HCT116 (cell line): ENCODE measurements around the gene ARHGEF38.

ENCODE experiments used
- EZH2 ChIP-seq: fragments of 200-600 bp; sonication (generic); IDR thresholded peaks from 2 replicates; pipeline ENCODE4 v1.6.1; 2017; ENCODE audit warnings: antibody characterized with exemption, mixed run types
- POLR2A ChIP-seq: IDR thresholded peaks from 2 replicates; pipeline ENCODE4 v1.7.0; 2011; ENCODE audit warnings: borderline replicate concordance; ENCODE audit not compliant: insufficient read depth, insufficient read length; ENCODE audit errors: extremely low read depth
- RAD21 ChIP-seq: IDR thresholded peaks from 2 replicates; pipeline ENCODE4 v1.6.1; 2012; ENCODE audit warnings: low read depth, mild to moderate bottlenecking
- SP1 ChIP-seq: IDR thresholded peaks from 2 replicates; pipeline ENCODE4 v1.6.1; 2012; ENCODE audit warnings: low read depth
- SRF ChIP-seq: IDR thresholded peaks from 2 replicates; pipeline ENCODE4 v1.6.1; 2012; ENCODE audit warnings: low read depth
- TF ChIP-seq, protein P1 (sequence below), 3 experiments: fragments of 200-600 bp in 1 of 3; sonication (generic) in 1 of 3; IDR thresholded peaks in 2 of 3; conservative IDR thresholded peaks in 1 of 3; 2 replicates each; pipeline ENCODE4 v1.5.1; 2012 to 2017; ENCODE audit warnings: low read depth in 2 of 3, low read length in 2 of 3, antibody characterized with exemption in 1 of 3, borderline replicate concordance in 1 of 3, control low read depth in 1 of 3, mild to moderate bottlenecking in 1 of 3, mixed read lengths in 1 of 3, mixed run types in 1 of 3, moderate library complexity in 1 of 3; ENCODE audit not compliant: insufficient read depth in 1 of 3
- TF ChIP-seq, protein P2 (sequence below): IDR thresholded peaks from 2 replicates; pipeline ENCODE4 v1.6.1; 2011; ENCODE audit warnings: mild to moderate bottlenecking, low read length, moderate library complexity; ENCODE audit not compliant: insufficient replicate concordance; ENCODE audit errors: extremely low read depth
- TF ChIP-seq, protein P3 (sequence below): IDR thresholded peaks from 2 replicates; pipeline ENCODE4 v1.6.1; 2012
- TF ChIP-seq, protein P4 (sequence below): IDR thresholded peaks from 2 replicates; pipeline ENCODE4 v1.6.1; 2012
- TF ChIP-seq, protein P5 (sequence below): IDR thresholded peaks from 2 replicates; pipeline ENCODE4 v1.6.1; 2012; ENCODE audit warnings: low read depth

DNA sequence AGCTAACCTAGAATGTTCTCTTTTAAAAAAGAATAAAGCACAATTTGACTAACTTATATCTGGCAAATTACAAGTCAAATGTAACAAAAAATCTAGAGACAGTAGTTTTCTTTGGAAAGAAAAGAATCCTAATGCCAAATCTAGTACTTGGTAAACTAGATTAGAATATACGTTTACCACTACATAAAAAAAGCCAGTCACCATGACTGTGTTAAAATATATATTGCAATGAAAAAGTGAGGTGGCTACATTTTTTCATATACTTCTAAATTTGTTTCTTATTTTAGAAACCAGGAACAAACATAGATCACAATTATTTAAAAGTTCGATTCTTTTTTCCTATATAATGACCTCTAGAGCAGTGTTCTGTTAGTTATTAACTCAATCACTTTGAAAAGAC, 48.9 kb upstream of the ARHGEF38 start:
- TF ChIP-seq POLR2A = no peak
- TF ChIP-seq, protein P1, sequence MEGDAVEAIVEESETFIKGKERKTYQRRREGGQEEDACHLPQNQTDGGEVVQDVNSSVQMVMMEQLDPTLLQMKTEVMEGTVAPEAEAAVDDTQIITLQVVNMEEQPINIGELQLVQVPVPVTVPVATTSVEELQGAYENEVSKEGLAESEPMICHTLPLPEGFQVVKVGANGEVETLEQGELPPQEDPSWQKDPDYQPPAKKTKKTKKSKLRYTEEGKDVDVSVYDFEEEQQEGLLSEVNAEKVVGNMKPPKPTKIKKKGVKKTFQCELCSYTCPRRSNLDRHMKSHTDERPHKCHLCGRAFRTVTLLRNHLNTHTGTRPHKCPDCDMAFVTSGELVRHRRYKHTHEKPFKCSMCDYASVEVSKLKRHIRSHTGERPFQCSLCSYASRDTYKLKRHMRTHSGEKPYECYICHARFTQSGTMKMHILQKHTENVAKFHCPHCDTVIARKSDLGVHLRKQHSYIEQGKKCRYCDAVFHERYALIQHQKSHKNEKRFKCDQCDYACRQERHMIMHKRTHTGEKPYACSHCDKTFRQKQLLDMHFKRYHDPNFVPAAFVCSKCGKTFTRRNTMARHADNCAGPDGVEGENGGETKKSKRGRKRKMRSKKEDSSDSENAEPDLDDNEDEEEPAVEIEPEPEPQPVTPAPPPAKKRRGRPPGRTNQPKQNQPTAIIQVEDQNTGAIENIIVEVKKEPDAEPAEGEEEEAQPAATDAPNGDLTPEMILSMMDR (IDR thresholded peaks at IDR 0.05 in 2 of 3, conservative IDR thresholded peaks at IDR 0.05 in 1 of 3; ENCODE audit: borderline replicate concordance in 1 of 3, insufficient read depth in 1 of 3, low read depth in 2 of 3, low read length in 2 of 3) = no peak
- TF ChIP-seq SRF = no peak
- TF ChIP-seq EZH2 = no peak
- TF ChIP-seq, protein P2, sequence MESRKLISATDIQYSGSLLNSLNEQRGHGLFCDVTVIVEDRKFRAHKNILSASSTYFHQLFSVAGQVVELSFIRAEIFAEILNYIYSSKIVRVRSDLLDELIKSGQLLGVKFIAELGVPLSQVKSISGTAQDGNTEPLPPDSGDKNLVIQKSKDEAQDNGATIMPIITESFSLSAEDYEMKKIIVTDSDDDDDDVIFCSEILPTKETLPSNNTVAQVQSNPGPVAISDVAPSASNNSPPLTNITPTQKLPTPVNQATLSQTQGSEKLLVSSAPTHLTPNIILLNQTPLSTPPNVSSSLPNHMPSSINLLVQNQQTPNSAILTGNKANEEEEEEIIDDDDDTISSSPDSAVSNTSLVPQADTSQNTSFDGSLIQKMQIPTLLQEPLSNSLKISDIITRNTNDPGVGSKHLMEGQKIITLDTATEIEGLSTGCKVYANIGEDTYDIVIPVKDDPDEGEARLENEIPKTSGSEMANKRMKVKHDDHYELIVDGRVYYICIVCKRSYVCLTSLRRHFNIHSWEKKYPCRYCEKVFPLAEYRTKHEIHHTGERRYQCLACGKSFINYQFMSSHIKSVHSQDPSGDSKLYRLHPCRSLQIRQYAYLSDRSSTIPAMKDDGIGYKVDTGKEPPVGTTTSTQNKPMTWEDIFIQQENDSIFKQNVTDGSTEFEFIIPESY = no peak
- TF ChIP-seq, protein P3, sequence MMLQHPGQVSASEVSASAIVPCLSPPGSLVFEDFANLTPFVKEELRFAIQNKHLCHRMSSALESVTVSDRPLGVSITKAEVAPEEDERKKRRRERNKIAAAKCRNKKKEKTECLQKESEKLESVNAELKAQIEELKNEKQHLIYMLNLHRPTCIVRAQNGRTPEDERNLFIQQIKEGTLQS = no peak
- no peak for TF ChIP-seq RAD21
- TF ChIP-seq, protein P4, sequence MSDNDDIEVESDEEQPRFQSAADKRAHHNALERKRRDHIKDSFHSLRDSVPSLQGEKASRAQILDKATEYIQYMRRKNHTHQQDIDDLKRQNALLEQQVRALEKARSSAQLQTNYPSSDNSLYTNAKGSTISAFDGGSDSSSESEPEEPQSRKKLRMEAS = no peak
- no peak for TF ChIP-seq SP1
- TF ChIP-seq, protein P5, sequence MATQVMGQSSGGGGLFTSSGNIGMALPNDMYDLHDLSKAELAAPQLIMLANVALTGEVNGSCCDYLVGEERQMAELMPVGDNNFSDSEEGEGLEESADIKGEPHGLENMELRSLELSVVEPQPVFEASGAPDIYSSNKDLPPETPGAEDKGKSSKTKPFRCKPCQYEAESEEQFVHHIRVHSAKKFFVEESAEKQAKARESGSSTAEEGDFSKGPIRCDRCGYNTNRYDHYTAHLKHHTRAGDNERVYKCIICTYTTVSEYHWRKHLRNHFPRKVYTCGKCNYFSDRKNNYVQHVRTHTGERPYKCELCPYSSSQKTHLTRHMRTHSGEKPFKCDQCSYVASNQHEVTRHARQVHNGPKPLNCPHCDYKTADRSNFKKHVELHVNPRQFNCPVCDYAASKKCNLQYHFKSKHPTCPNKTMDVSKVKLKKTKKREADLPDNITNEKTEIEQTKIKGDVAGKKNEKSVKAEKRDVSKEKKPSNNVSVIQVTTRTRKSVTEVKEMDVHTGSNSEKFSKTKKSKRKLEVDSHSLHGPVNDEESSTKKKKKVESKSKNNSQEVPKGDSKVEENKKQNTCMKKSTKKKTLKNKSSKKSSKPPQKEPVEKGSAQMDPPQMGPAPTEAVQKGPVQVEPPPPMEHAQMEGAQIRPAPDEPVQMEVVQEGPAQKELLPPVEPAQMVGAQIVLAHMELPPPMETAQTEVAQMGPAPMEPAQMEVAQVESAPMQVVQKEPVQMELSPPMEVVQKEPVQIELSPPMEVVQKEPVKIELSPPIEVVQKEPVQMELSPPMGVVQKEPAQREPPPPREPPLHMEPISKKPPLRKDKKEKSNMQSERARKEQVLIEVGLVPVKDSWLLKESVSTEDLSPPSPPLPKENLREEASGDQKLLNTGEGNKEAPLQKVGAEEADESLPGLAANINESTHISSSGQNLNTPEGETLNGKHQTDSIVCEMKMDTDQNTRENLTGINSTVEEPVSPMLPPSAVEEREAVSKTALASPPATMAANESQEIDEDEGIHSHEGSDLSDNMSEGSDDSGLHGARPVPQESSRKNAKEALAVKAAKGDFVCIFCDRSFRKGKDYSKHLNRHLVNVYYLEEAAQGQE = no peak
